ENCODE measurements around the gene TARS1.

- no peak for TF ChIP-seq SP1 (IDR thresholded peaks at IDR 0.05)
- TF ChIP-seq LEF1 (IDR thresholded peaks at IDR 0.05; ENCODE audit: borderline replicate concordance), result no peak
- no peak for TF ChIP-seq FOXA1 (IDR thresholded peaks at IDR 0.05)
- TF ChIP-seq TARDBP (IDR thresholded peaks at IDR 0.05), result no peak
- no peak for TF ChIP-seq SUZ12 (IDR thresholded peaks at IDR 0.05)
- no peak for TF ChIP-seq FOXM1 (IDR thresholded peaks at IDR 0.05; ENCODE audit: borderline replicate concordance)
- no peak for TF ChIP-seq NFRKB (IDR thresholded peaks at IDR 0.05)
- TF ChIP-seq BHLHE40 (IDR thresholded peaks at IDR 0.05; ENCODE audit: borderline replicate concordance), result no peak
- no peak for TF ChIP-seq PKNOX1 (IDR thresholded peaks at IDR 0.05)
- no peak for TF ChIP-seq L3MBTL2 (conservative IDR thresholded peaks at IDR 0.05)
Measured at GRCh38 chr5:33488558-33489355, 48.0 kb downstream of the TARS1 start.
